KOPT-K1 (cell line): ENCODE measurements around the gene ELF2.
A peak's percentile ranks its signal among the peaks of the same experiment; 100 is the strongest.
"Not testable (repeated sequence)": the region's sequence is repeated elsewhere in the genome, so short reads cannot be mapped to it uniquely, and the experiment has no call there.

Source experiments
- H3K27ac ChIP-seq: fragments of 200-600 bp; sonication (generic); 2 replicates; pipeline ENCODE4 v1.5.1; 2016; ENCODE audit warnings: antibody characterized with exemption, mild to moderate bottlenecking, low read depth, low read length; ENCODE audit not compliant: poor library complexity, severe bottlenecking
- H3K36me3 ChIP-seq: fragments of 200-600 bp; sonication (generic); 2 replicates; pipeline ENCODE4 v1.5.1; 2017; ENCODE audit warnings: antibody characterized with exemption, mild to moderate bottlenecking, low read length, moderate library complexity; ENCODE audit not compliant: insufficient read depth
- H3K9me3 ChIP-seq: fragments of 200-600 bp; sonication (generic); 2 replicates; pipeline ENCODE4 v1.5.1; 2017; ENCODE audit warnings: antibody characterized with exemption, low read length, mild to moderate bottlenecking; ENCODE audit not compliant: insufficient read depth, poor library complexity, severe bottlenecking

Gene ELF2

GRCh38 chr4:139177049-139177868, at the start of gene ELF2:
Gene ELF2 (minus strand): TSS chr4:139177218. CDS start chr4:139137701, 39,517 bp downstream.
- peak within 1 kb of the TSS; percentile 95 for H3K27ac ChIP-seq
- no peaks in the 10 kb centered on the region for H3K36me3 ChIP-seq
- H3K9me3 ChIP-seq: no peaks in the 10 kb centered on the region

DNA sequence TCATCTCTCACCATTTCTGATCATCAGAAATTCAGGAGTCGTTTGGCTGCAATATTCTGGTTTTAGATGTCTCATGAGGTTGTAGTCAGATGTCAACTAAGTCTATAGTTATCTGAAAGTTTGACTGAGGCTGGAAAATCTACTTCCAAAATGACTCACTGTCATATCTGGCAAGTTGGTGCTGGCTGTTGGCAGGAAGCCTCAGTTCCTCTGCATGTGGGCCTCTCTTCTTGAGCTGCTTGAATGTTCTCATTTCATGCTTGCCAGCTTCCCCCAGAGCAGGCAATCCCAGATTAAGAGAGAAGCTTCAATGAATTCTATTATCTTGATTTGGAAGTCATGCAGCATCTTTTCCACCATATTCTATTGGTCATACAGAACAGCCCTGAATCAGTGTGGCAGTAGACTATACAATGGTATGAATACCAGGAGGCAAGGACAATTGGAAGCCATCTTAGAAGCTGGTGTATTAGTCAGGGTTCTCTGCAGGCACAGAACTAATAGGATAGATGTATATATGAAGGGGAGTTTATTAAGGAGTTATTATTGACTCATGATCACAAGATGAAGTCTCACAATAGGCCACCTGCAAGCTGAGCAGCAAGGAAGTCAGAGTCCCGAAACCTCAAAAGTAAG, 46.8 kb upstream of the ELF2 start:
- H3K36me3 ChIP-seq: no peaks in the 10 kb centered on the region
- no peak overlapping the region for H3K27ac ChIP-seq
- no peaks in the 10 kb centered on the region for H3K9me3 ChIP-seq

GRCh38 chr4:139222215-139222614, 45.2 kb upstream of the ELF2 start:
- H3K36me3 ChIP-seq: no peaks in the 10 kb centered on the region
- no peak overlapping the region for H3K27ac ChIP-seq
- no peaks in the 10 kb centered on the region for H3K9me3 ChIP-seq

- Histone ChIP-seq H3K36me3 (no peaks in the 10 kb centered on the region), H3K27ac (no peak overlapping the region)
These were observed 44.7 kb upstream of the ELF2 start for GRCh38 chr4:139221687-139222086.

GRCh38 chr4:139219450-139220055, 42.5 kb upstream of the ELF2 start:
- Histone ChIP-seq H3K36me3 (no peaks in the 10 kb centered on the region), H3K27ac (no peak overlapping the region), H3K9me3 (no peaks in the 10 kb centered on the region)

More at GRCh38 chr4:139221687-139222086, 44.7 kb upstream of the ELF2 start:
- no peaks in the 10 kb centered on the region for H3K9me3 ChIP-seq

GRCh38 chr4:139214039-139214534, 37.1 kb upstream of the ELF2 start:
- Histone ChIP-seq H3K36me3 (no peaks in the 10 kb centered on the region), H3K27ac (peak overlapping the region; percentile 37)

GRCh38 chr4:139213633-139214032, 36.6 kb upstream of the ELF2 start:
- not testable (repeated sequence) for H3K36me3 ChIP-seq, H3K9me3 ChIP-seq
- peak overlapping the region; percentile 37 for H3K27ac ChIP-seq

More at GRCh38 chr4:139214039-139214534, 37.1 kb upstream of the ELF2 start:
- no peaks in the 10 kb centered on the region for H3K9me3 ChIP-seq

- no peaks in the 10 kb centered on the region for H3K36me3 ChIP-seq
- H3K9me3 ChIP-seq: no peaks in the 10 kb centered on the region
- H3K27ac ChIP-seq: no peak overlapping the region
These were observed 35.9 kb upstream of the ELF2 start for GRCh38 chr4:139212900-139213299.

- Histone ChIP-seq H3K9me3 (no peaks in the 10 kb centered on the region), H3K27ac (no peak overlapping the region), H3K36me3 (no peaks in the 10 kb centered on the region)
These were observed 33.5 kb upstream of the ELF2 start for GRCh38 chr4:139210486-139210885.

GRCh38 chr4:139209470-139210063, 32.5 kb upstream of the ELF2 start:
- H3K9me3 ChIP-seq: no peaks in the 10 kb centered on the region
- no peak overlapping the region for H3K27ac ChIP-seq
- no peaks in the 10 kb centered on the region for H3K36me3 ChIP-seq

GRCh38 chr4:139208404-139208945, 31.5 kb upstream of the ELF2 start:
- Histone ChIP-seq H3K27ac (no peak overlapping the region), H3K9me3 (no peaks in the 10 kb centered on the region), H3K36me3 (no peaks in the 10 kb centered on the region)

- H3K27ac ChIP-seq: no peak overlapping the region
- H3K9me3 ChIP-seq: no peaks in the 10 kb centered on the region
- H3K36me3 ChIP-seq: no peaks in the 10 kb centered on the region
These were observed 30.9 kb upstream of the ELF2 start for GRCh38 chr4:139207873-139208403.

GRCh38 chr4:139207247-139207646, 30.2 kb upstream of the ELF2 start:
- Histone ChIP-seq H3K36me3 (no peaks in the 10 kb centered on the region), H3K27ac (no peak overlapping the region), H3K9me3 (no peaks in the 10 kb centered on the region)

- Histone ChIP-seq H3K36me3 (no peaks in the 10 kb centered on the region), H3K27ac (no peak overlapping the region), H3K9me3 (no peaks in the 10 kb centered on the region)
These were observed 26.0 kb upstream of the ELF2 start for GRCh38 chr4:139202991-139203390.
